ENCODE measurements around the gene KIFAP3.
A peak's percentile ranks its signal among the peaks of the same experiment; 100 is the strongest.

KIFAP3 gene

DNA sequence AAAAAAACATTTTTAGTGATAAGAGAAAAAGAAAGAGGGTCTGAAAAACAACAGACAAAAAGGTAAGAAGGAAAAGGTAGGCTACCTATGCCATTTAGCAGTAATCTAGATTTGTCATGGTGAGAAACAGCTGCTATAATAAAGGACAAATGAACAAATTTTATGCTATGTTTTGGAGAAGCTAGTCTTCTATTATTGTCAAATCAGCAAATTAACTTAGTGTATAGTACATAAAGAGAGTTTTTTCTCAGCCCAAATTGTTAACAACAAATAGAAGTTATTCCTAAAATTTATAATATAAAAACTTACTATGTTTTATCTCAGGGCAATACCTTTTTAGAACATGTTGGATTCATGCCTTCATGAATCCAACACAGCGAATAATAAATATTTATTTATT lies 88.7 kb downstream of the KIFAP3 start:
- ATAC-seq: no peak
- no peak for DNase-seq

DNA sequence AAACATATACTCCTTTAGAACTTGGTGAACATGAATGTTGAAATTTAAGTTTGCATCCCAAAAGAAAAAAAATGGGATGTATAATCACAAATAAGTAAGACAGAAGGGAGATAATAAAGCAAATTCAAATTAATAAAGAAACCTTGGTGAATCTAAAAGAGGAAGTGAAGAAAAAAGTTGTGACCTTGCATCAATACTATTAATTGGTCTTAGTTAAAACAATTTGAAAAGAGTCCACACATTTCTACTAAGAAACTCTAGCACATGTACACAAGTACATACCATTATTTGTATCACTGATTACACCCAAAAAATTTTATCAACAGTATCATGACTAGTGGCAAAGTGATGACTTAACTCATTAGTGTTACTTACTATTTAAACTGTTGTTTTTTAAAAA lies 100.4 kb downstream of the KIFAP3 start:
- ATAC-seq (no peak), DNase-seq (no peak)

DNA sequence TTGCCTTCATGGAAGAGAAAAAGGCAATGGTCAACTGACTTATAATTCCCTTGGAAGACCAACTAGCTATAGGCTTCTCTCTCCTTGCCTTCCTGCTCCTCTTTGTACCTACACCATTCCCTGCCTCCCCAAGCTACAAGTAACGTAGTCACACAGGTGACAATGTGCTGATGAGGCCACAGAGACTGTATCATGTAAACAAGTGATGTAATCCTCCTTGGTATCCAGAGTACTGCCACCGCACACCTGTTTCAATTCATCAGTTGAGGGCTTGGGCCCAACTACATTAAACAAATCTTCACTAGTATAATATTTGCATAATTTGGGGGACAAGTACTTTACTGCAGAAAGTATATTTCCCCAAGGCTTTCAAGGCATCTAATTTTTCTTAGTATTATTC lies 104.4 kb downstream of the KIFAP3 start:
- DNase-seq (no peak), ATAC-seq (no peak)

DNA sequence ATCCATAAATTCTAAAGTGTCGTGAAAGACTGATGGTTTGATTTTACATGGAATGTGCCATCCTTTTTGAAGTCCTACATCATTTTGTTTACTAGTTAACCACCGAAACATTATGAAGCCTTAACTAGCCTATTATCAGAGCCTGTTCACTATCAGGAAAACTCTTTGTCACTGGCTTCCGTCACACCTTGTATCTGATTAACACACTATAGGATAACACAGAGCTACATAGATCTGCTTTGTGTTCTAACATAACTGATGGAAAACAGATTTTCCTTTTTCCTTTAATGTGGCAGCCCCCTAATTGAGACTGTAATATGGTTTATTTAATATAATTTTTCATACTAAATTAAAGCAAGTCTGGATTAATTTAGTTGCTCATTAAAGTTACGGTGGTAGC lies 106.3 kb downstream of the KIFAP3 start:
- no peak for ATAC-seq
- no peak for DNase-seq

DNA sequence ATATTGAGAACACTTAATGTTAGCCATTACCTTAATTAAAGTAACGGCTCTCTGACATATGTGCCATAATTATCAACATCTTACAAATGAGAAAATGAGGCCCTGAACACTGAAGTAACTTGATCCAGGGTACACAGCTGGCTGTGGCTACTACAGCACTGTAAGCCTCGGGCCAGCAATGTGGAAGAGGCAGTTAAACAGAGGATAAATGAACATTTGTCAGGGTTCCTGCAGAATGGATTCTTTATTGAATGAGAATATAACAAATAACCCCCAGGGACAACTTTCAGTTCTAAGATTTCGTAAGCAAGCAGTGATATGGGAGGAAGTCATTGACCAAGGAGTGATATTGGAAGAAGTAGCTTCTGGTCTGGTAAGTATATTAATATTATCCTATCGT lies 110.3 kb downstream of the KIFAP3 start:
- ATAC-seq (no peak), DNase-seq (no peak)

GRCh38 chr1:169959686-169960085 lies 114.8 kb downstream of the KIFAP3 start:
- ATAC-seq (no peak), DNase-seq (no peak)

GRCh38 chr1:169958987-169959386 lies 115.5 kb downstream of the KIFAP3 start:
- ATAC-seq (no peak), DNase-seq (no peak)

GRCh38 chr1:169957884-169958283 lies 116.6 kb downstream of the KIFAP3 start:
- ATAC-seq (no peak), DNase-seq (no peak)

DNA sequence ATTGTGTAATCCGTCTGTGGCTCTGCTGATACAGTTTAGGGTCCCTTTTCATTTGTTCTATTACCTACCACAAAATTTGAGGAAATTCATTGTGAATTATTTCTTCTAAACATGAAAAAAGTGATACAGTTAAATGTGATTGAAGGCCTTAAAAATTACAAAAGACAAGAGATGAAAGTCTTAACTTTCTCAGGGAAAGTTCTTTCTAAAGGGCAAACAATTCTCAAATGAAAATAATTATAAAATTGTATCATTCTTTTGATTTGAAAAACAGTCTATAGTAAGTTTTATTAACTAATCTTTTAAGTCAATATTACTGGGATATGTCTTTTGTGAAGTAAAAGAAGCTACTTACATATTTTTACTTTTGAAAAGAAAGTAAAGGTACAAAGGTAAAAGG lies 123.4 kb downstream of the KIFAP3 start:
- ATAC-seq (no peak), DNase-seq (no peak)

DNA sequence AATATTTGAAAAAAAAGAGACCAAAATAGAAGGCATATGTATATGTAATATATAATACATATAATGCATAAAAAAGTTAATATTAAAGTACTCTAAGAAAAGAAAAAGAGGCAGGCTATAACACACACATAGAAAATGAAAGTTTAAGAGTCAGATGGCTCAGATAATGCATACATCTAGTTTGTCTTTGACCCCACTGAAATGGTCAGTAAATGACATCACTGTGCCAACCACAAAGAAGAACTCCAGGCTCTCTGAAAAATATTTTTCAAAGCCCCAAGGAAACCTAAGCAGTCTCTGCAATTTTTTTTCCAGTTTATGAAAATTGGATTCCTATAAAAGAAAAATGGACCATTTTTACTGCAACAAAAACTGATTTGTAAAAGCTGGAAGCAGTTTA lies 125.4 kb downstream of the KIFAP3 start:
- DNase-seq: no peak
- ATAC-seq: no peak

DNA sequence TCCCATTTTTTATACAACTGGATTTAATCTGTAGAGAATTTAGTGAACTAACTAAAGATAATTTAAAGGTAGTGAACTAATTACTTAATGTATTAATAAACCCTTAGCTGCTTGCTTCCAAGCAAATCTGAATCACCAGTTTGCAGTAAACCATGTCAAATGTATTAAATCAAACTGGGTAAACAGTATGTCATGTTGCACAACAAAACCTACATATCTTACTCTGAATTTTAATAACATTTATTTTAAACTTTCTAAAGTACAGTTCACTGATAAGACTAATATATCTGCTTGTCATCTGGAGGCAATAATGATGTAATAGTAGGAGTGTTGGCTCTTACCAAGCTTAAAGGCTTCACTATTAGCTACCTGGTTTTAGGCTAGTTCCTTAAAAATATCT lies 128.3 kb downstream of the KIFAP3 start:
- DNase-seq: no peak
- no peak for ATAC-seq

DNA sequence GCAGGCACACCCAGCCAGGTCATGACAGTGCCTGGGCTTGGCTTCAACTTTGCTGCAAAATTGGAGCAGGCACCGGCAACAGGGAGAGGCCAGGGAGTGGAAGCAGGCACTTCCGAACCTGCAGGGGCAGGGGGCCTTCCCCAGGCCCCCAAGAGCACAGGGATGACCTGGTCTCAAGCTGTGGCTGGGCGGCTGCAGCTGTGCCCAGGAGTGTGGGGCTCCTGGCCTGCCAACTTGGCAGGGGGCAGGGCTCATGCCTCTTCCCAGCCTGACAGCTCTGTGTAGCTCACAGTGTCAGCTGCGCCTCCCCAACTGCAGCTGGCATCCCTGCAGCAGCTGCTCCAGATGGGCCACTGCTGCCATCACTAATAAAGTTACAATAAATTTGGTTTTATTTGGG lies 129.3 kb downstream of the KIFAP3 start:
- DNase-seq: no peak
- ATAC-seq: no peak

GRCh38 chr1:169944621-169945020 lies 129.9 kb downstream of the KIFAP3 start:
- ATAC-seq: no peak
- no peak for DNase-seq

GRCh38 chr1:169943963-169944526 lies 130.4 kb downstream of the KIFAP3 start:
- no peak for DNase-seq
- ATAC-seq: no peak

DNA sequence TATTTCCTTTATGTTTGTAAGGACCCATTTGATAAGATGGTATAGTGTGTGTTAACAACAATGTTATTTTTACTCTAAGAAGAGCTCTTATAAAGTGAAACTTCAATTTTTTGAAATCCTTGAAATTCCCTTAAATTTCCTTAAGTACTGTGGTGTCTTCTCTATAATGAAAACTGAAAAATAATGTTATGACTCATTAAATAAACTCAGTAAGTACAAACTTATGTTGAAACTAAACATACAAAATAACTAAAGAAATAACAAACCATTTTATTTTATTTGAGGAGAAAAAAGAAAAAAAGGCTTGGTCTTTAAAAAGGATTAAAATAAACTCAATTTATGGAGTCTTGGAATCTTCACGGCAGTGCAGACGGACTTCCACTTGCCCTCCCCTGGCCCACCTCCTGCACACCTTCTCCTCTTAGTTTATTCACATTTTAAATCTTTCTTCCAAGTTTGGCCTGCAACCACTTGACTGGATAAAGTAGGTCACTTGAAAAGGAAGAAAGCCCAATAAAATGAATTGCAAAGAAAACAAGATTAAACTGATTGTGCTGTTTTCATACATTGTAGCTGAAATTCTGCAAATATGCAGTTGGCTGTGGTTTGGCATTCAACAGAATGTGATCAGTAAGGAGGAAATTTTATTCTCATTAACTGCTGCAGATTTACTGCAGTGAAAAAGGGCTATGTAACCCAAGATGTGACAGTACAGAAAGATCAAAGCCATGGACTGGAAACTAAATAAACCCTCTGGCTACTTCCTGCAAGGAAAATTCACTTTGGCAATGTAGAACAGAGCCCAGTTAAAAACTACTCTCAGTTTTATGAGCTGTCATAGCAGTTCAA lies 132.3 kb downstream of the KIFAP3 start:
- DNase-seq (no peak), ATAC-seq (no peak)

GRCh38 chr1:169933984-169934725 lies 140.3 kb downstream of the KIFAP3 start:
- no peak for DNase-seq
- no peak for ATAC-seq

DNA sequence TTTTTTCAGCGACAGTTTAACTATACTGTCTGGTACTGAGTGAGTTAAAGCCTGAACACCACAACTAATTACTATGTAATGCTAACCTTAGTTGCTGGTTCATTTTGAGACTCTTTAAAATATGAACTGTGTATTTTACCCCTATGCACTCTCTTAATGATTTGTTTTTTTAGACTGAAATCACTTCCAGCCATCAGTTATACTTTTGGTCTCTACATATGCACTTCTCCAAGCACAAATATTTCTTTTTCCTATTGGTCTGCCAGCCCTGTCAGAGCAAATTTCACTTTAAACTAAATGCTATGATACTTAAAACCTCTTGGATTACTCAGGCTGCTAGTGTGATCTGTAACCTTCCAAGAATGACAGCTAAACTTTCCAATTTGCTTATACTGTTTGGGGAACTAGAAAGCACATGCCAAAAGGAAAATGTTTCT lies 142.7 kb downstream of the KIFAP3 start:
- ATAC-seq (no peak), DNase-seq (no peak)

GRCh38 chr1:169929210-169929526 lies 145.3 kb downstream of the KIFAP3 start:
- ATAC-seq (no peak), DNase-seq (no peak)

GRCh38 chr1:169928438-169929209 lies 145.9 kb downstream of the KIFAP3 start:
- no peak for DNase-seq
- ATAC-seq: peak; percentile 63

DNA sequence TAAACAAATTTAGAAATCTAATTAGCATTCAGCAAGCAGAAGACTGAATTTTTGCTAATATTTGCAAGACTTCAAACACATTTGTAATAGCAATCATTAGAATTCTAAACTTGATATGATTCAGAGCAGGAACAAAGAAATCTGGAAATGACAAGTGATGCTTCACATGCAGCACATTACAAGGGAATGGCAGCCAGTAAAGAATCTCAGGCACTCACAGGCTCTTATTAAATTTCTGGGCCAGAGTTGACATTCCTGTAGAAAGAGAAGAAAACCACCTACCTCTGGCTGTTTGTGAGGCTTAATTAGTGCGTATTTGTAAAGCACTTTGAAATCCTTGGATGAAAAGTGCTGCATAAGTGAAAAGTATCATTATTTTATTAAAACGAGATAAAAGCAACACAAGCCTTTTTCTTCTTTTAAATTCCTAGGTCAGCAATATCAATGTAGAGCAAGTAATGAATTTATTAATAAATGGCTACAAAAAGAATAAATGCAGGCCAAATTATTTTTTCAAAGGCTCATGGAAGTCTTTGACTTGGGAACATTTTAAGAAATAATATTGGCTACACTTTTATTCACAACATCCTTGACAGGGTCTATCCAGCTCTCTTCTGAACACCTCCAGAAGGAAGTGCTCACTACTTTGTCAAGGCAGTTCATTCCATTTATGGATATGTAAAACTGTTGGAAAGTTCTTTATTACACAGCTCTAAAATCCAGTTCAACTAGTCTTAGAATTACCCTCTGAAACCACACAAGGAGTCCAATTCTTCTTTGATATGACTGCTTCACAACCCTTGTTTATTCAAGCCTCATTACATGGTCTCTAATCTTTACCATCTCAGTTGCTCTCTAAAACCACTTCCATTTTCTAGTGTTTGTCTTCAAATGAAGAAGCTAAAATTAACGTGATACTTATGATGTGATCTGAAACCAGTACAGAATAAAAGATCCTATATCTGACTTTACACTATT lies 148.7 kb downstream of the KIFAP3 start:
- DNase-seq: no peak

DNA sequence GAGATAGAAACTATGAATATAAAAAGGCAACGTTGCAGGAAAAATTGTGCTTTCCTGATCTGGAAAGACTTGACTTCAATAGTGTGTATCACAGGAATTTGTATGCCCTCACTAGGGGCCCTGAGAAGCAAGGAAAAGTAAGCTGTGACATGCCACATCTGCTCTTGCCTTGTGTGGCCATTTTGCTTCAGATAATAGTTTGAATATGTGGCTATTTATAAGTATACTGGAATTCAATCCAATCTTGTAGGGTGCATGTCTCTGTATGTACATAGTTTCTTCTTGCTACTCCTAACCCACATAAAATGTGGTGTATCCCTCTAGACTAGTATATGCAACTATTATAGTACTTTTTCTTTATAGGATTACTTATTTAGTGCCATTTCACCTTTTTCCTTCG lies 149.7 kb downstream of the KIFAP3 start:
- ATAC-seq: no peak
- no peak for DNase-seq

More for the DNA sequence above, 148.7 kb downstream of the KIFAP3 start:
- ATAC-seq: no peak
